GM12878 (cell line): ENCODE measurements around the gene CD2AP. TPM values are rescaled to one million over a fixed set of nuclear protein-coding genes. Genes with fewer than 3 reads are reported as not detected.

ENCODE experiments used
- ATAC-seq: fragments of 200-7000 bp; cut with Tn5 transposase; 3 replicates; pipeline ENCODE4 v1.9.1; 2020; ENCODE audit warnings: mild to moderate bottlenecking, moderate library complexity
- BruUV-seq: library from RNA; stranded (reverse); fragments of 400-500 nt; replicated peaks from 2 replicates; lab custom pipeline; 2021; lab: Mats Ljungman, UMichigan
- CTCF ChIA-PET: fragments of 300-600 bp; sonication (Branson Sonifier 250); formaldehyde crosslinking; extraction: SDS; loops from one replicate; lab custom pipeline; 2021; ENCODE audit warnings: inconsistent platforms; lab: Yijun Ruan, JAX
- POLR2A ChIA-PET: fragments of 350-600 bp; formaldehyde crosslinking; extraction: SDS; loops from one replicate; lab custom pipeline; 2021; ENCODE audit warnings: inconsistent platforms; lab: Charles Lee
- RAD21 ChIA-PET: fragments of 300-600 bp; sonication (Branson Sonifier 250); formaldehyde crosslinking; loops from one replicate; lab custom pipeline; 2023; ENCODE audit warnings: antibody characterized with exemption; ENCODE audit not compliant: unreplicated experiment; lab: Charles Lee
- SMC1A ChIA-PET: fragments of 300-600 bp; sonication (Branson Sonifier 250); formaldehyde crosslinking; loops from one replicate; lab custom pipeline; 2023; ENCODE audit not compliant: unreplicated experiment, uncharacterized antibody; lab: Charles Lee
- DNase-seq: peaks from one replicate; pipeline ENCODE4 v3.0.0-alpha.2; 2011; ENCODE audit warnings: low read depth, low spot score
- FAIRE-seq: peaks from 3 replicates; lab custom pipeline; 2011; peaks lifted over from hg19 to GRCh38; lab: Jason Lieb, UNC
- H2AFZ ChIP-seq: 2 replicates; pipeline ENCODE4 v1.6.0; 2011; ENCODE audit warnings: low read depth, low read length, control low read depth; ENCODE audit not compliant: control insufficient read depth
- H3K27ac ChIP-seq: 2 replicates; pipeline ENCODE4 v1.5.1; 2011; ENCODE audit warnings: control low read depth; ENCODE audit not compliant: control insufficient read depth, insufficient read depth
- H3K27me3 ChIP-seq, 2 experiments: replicated peaks in 1 of 2; 2 replicates each; pipeline versions ENCODE4 v1.6.0 to v1.6.1; 2011; ENCODE audit warnings: low read length in 1 of 2; ENCODE audit not compliant: control insufficient read depth in 2 of 2, insufficient read depth in 2 of 2
- H3K36me3 ChIP-seq, 2 experiments: 2 replicates each; pipeline ENCODE4 v1.5.1; 2011; ENCODE audit warnings: low read length in 1 of 2; ENCODE audit not compliant: control insufficient read depth in 2 of 2, insufficient read depth in 2 of 2
- H3K4me1 ChIP-seq: 2 replicates; pipeline ENCODE4 v1.6.1; 2011; ENCODE audit warnings: mild to moderate bottlenecking, low read length, moderate library complexity, mixed read lengths; ENCODE audit not compliant: control insufficient read depth, insufficient read depth
- H3K4me2 ChIP-seq: 2 replicates; pipeline ENCODE4 v1.6.0; 2011; ENCODE audit warnings: control low read depth; ENCODE audit not compliant: control insufficient read depth, insufficient read depth
- H3K4me3 ChIP-seq: fragments of 200-600 bp; sonication (generic); 2 replicates; pipeline ENCODE4 v1.5.1; 2016
- H3K79me2 ChIP-seq: 2 replicates; pipeline ENCODE4 v1.6.0; 2011; ENCODE audit warnings: low read length; ENCODE audit not compliant: control insufficient read depth, insufficient read depth
- H3K9ac ChIP-seq: 2 replicates; pipeline ENCODE4 v1.8.0; 2011; ENCODE audit warnings: low read length, control low read depth, mixed read lengths; ENCODE audit not compliant: control insufficient read depth, insufficient read depth
- H3K9me3 ChIP-seq: replicated peaks from 3 replicates; pipeline ENCODE4 v1.5.1; 2011; ENCODE audit warnings: mild to moderate bottlenecking, low read length; ENCODE audit not compliant: control insufficient read depth, insufficient read depth
- H4K20me1 ChIP-seq: 2 replicates; pipeline ENCODE4 v1.6.0; 2011; ENCODE audit not compliant: control insufficient read depth, insufficient read depth
- CBX3 ChIP-seq: fragments of 200-600 bp; sonication (generic); IDR thresholded peaks from 2 replicates; pipeline ENCODE4 v1.6.1; 2016; ENCODE audit warnings: low read depth, borderline replicate concordance
- E4F1 ChIP-seq: fragments of 450-650 bp; IDR thresholded peaks from 2 replicates; pipeline ENCODE4 v1.6.1; 2018; ENCODE audit warnings: borderline replicate concordance, mild to moderate bottlenecking; ENCODE audit not compliant: partially characterized antibody
- ESRRA ChIP-seq: IDR thresholded peaks from 2 replicates; pipeline ENCODE4 v1.6.1; 2012; ENCODE audit warnings: mild to moderate bottlenecking, low read length, improper control_type of control experiment
- HDAC6 ChIP-seq: fragments of 200-600 bp; sonication (generic); IDR thresholded peaks from one replicate; pipeline ENCODE4 v1.8.0; 2017; ENCODE audit warnings: antibody characterized with exemption; ENCODE audit not compliant: unreplicated experiment
- NRF1 ChIP-seq: conservative IDR thresholded peaks from 2 replicates; pipeline ENCODE4 v1.6.1; 2011; ENCODE audit warnings: mild to moderate bottlenecking, low read depth, low read length, improper control_type of control experiment
- RAD51 ChIP-seq: fragments of 450-650 bp; IDR thresholded peaks from 2 replicates; pipeline ENCODE4 v1.6.1; 2016; ENCODE audit warnings: moderate library complexity, mild to moderate bottlenecking, inconsistent platforms
- RB1 ChIP-seq: fragments of 450-650 bp; formaldehyde crosslinking; IDR thresholded peaks from 2 replicates; pipeline ENCODE4 v1.6.1; 2017; ENCODE audit warnings: mild to moderate bottlenecking, borderline replicate concordance
- SMARCA5 ChIP-seq: fragments of 450-650 bp; IDR thresholded peaks from 2 replicates; pipeline ENCODE4 v1.6.1; 2017; ENCODE audit warnings: mild to moderate bottlenecking
- SUPT20H ChIP-seq: IDR thresholded peaks from 2 replicates; pipeline ENCODE4 v1.6.1; 2011; ENCODE audit warnings: low read depth, mild to moderate bottlenecking, low read length, moderate library complexity, borderline replicate concordance; ENCODE audit not compliant: control insufficient read depth
- WGBS: methylation state at CpG from one replicate; pipeline ENCODE4 v1.1.6; 2016; ENCODE audit warnings: low lambda C conversion rate; ENCODE audit not compliant: insufficient replicate concordance, insufficient coverage; ENCODE audit errors: missing lambda C conversion rate; 5-methylcytosine and 5-hydroxymethylcytosine counted together
- in situ Hi-C: fragments of 300-500 bp; cut with MboI; formaldehyde crosslinking; loops from 9 replicates; pipeline ENCODE4 v1.14.3; 2018; ENCODE audit warnings: mixed read lengths
- intact Hi-C: fragments of 100-400 bp; cut with micrococcal nuclease; formaldehyde crosslinking; loops from one replicate; pipeline ENCODE4 v1.14.2; 2022; ENCODE audit not compliant: unreplicated experiment
- polyA plus RNA-seq, 11 experiments: library from polyadenylated mRNA; depleted of rRNA in 4 of 11; unstranded in 6 of 11; stranded (reverse) in 5 of 11; fragments of >200 nt; fragmentation: Nextera tagmentation in 4 of 11; fragmentation: Illumina TruSeq in 1 of 11; extraction: Ambion mirVana in 4 of 11; extraction: Trizol in 1 of 11; gene quantifications; 1 replicate in 1 of 11; 2 replicates in 10 of 11; pipeline versions ENCODE4 v1.2.1 to v1.2.3, GENCODE V29; 2011 to 2016; ENCODE audit warnings: inconsistent platforms in 2 of 11, missing spikeins in 2 of 11, low read depth in 1 of 11
- total RNA-seq, 4 experiments: library from RNA; depleted of rRNA in 3 of 4; stranded (reverse); fragments of >200 nt in 3 of 4; fragmentation: Illumina TruSeq in 1 of 4; extraction: Trizol in 1 of 4; gene quantifications; 2 replicates each; pipeline versions ENCODE4 v1.2.1 to v1.2.3, GENCODE V29; 2013 to 2021
- TF ChIP-seq, protein P1 (sequence below): fragments of 150-350 bp; IDR thresholded peaks from 2 replicates; pipeline ENCODE4 v1.6.1; 2016; ENCODE audit warnings: low read depth, low read length

CD2AP gene
- total and polyA plus RNA-seq, 10 of the 15 experiments (the other 5 are each of a cell fraction or from before 2014, with no cell fraction given): 5.4 to 46.6 (median 20.9) TPM

DNA sequence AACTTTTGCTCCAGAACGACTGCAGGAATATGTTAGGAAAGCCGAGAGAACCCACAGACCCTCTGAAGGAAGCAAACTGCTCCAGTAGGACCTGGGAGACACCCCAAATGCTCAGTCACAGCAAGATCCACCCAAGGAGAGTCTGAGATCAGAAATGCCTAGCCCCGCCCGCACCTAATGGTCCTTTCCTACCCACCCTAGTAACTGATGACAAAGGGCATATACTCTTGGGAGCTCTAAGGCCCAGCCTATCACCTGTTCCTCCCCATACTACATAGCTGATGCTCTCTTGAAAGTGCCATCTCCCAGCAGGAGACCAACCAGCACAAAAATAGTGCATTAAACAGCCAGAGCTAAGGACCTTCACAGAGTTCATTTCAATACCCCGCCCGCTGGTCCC, 67.6 kb downstream of the CD2AP start (continued):
- TF ChIP-seq, protein P1, sequence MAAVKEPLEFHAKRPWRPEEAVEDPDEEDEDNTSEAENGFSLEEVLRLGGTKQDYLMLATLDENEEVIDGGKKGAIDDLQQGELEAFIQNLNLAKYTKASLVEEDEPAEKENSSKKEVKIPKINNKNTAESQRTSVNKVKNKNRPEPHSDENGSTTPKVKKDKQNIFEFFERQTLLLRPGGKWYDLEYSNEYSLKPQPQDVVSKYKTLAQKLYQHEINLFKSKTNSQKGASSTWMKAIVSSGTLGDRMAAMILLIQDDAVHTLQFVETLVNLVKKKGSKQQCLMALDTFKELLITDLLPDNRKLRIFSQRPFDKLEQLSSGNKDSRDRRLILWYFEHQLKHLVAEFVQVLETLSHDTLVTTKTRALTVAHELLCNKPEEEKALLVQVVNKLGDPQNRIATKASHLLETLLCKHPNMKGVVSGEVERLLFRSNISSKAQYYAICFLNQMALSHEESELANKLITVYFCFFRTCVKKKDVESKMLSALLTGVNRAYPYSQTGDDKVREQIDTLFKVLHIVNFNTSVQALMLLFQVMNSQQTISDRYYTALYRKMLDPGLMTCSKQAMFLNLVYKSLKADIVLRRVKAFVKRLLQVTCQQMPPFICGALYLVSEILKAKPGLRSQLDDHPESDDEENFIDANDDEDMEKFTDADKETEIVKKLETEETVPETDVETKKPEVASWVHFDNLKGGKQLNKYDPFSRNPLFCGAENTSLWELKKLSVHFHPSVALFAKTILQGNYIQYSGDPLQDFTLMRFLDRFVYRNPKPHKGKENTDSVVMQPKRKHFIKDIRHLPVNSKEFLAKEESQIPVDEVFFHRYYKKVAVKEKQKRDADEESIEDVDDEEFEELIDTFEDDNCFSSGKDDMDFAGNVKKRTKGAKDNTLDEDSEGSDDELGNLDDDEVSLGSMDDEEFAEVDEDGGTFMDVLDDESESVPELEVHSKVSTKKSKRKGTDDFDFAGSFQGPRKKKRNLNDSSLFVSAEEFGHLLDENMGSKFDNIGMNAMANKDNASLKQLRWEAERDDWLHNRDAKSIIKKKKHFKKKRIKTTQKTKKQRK: no peak
- TF ChIP-seq SMARCA5 (no peak), ESRRA (no peak), SUPT20H (no peak), RAD51 (no peak), NRF1 (no peak), HDAC6 (no peak)
- TF ChIP-seq, all 136 proteins: peak for 0

- no TSS peak for BruUV-seq
- intact Hi-C loops (no loop called here), in situ Hi-C loops (no loop called here)
- Histone ChIP-seq H3K4me1 (no peaks in the 10 kb centered on the region), H3K9me3 (no peaks in the 10 kb centered on the region; the same call in 2 of the 3 replicates), H4K20me1 (no peaks in the 10 kb centered on the region), H3K4me2 (no peak overlapping the region), H3K27me3 (no peaks in the 10 kb centered on the region), H2AFZ (no peak overlapping the region), H3K4me3 (no peak overlapping the region), H3K36me3 (peaks cover 0 to 2% of the 10 kb centered on the region in 2 experiments; a peak in 1 of 4 replicates), H3K9ac (no peak overlapping the region), H3K79me2 (no peaks in the 10 kb centered on the region), H3K27ac (no peak overlapping the region)
- ChIA-PET CTCF (interaction anchor here (0.6 to 1.5 kb wide), 2 partner anchors 74 to 80 kb away, joined by 3 to 4 read pairs; partner anchors contain the start of gene CD2AP), POLR2A (no interaction called here), RAD21 (no interaction called here), SMC1A (interaction anchor here (1.0 to 2.0 kb wide), 5 partner anchors 12 to 138 kb away, joined by 3 to 8 read pairs (median 3); no protein-coding TSS in a partner anchor)
- ATAC-seq: no peak
- DNase-seq: no peak
- no peak for TF ChIP-seq CBX3
- no peak for TF ChIP-seq E4F1
- TF ChIP-seq RB1: no peak
- whole genome bisulfite sequencing: 96% methylated on average over 4 of the region's 4 CpGs
- no peak for FAIRE-seq
Observed at GRCh38 chr6:47551670-47552069, 74.1 kb downstream of the CD2AP start.
